A549 (cell line): ENCODE results near the gene SGCD. TPM values are rescaled to one million over a fixed set of nuclear protein-coding genes. Genes with fewer than 3 reads are reported as not detected.

Experiments
- ATAC-seq, 2 experiments: fragments of 200-7000 bp in 1 of 2; fragments of >200 bp in 1 of 2; cut with Nextera tagmentation in 1 of 2; cut with Tn5 transposase in 1 of 2; 3 replicates each; pipeline versions ENCODE4 v1.8.0 to v1.9.1; 2018 to 2020; ENCODE audit warnings: mild to moderate bottlenecking in 1 of 2, moderate library complexity in 1 of 2
- CTCF ChIA-PET: fragments of 300-600 bp; sonication (Branson Sonifier 250); formaldehyde crosslinking; extraction: SDS; loops from one replicate; lab custom pipeline; 2021; ENCODE audit warnings: antibody characterized with exemption, inconsistent platforms; lab: Yijun Ruan, JAX
- POLR2A ChIA-PET: fragments of 350-600 bp; formaldehyde crosslinking; extraction: SDS; loops from one replicate; lab custom pipeline; 2021; ENCODE audit warnings: antibody characterized with exemption, inconsistent platforms; lab: Yijun Ruan, JAX
- DNase-seq, 2 experiments: peaks; one replicate each; pipeline versions ENCODE4 v3.0.0 to v3.0.0-alpha.2; 2011 to 2016; ENCODE audit warnings: low read depth in 1 of 2, low spot score in 1 of 2
- FAIRE-seq: peaks from 2 replicates; lab custom pipeline; 2011; peaks lifted over from hg19 to GRCh38; lab: Jason Lieb, UNC
- H3K27ac ChIP-seq, 2 experiments: fragments of >200 bp; sonication (Bioruptor Twin); formaldehyde crosslinking; 3 replicates each; pipeline ENCODE4 v1.5.1; 2016 to 2017
- H3K4me1 ChIP-seq: fragments of >200 bp; sonication (Bioruptor Twin); formaldehyde crosslinking; 3 replicates; pipeline ENCODE4 v1.6.1; 2016
- H3K4me2 ChIP-seq: fragments of >200 bp; sonication (Bioruptor Twin); formaldehyde crosslinking; 3 replicates; pipeline ENCODE4 v1.6.1; 2016
- H3K4me3 ChIP-seq: fragments of >200 bp; sonication (Bioruptor Twin); formaldehyde crosslinking; 3 replicates; pipeline ENCODE4 v1.5.1; 2016
- H3K9me3 ChIP-seq: fragments of >200 bp; sonication (Bioruptor Twin); formaldehyde crosslinking; 3 replicates; pipeline ENCODE4 v1.6.1; 2016
- CBX2 ChIP-seq: fragments of 200-600 bp; sonication (generic); IDR thresholded peaks from 2 replicates; pipeline ENCODE4 v1.6.1; 2016; ENCODE audit warnings: low read depth, mild to moderate bottlenecking, borderline replicate concordance
- FOSB ChIP-seq: fragments of 250-450 bp; sonication (Bioruptor Pico); IDR thresholded peaks from 2 replicates; pipeline ENCODE4 v1.5.0; 2020; ENCODE audit warnings: mild to moderate bottlenecking, moderate library complexity
- FOXS1 ChIP-seq: fragments of 250-450 bp; sonication (Bioruptor Pico); IDR thresholded peaks from 2 replicates; pipeline ENCODE4 v1.5.0; 2020; ENCODE audit warnings: mild to moderate bottlenecking, moderate library complexity
- GATA3 ChIP-seq: IDR thresholded peaks from 2 replicates; pipeline ENCODE4 v1.6.1; 2012; ENCODE audit warnings: borderline replicate concordance
- HOXB13 ChIP-seq: fragments of 250-450 bp; sonication (Bioruptor Pico); IDR thresholded peaks from 2 replicates; pipeline ENCODE4 v1.5.0; 2020; ENCODE audit warnings: low read depth, mild to moderate bottlenecking, moderate library complexity
- KDM1A ChIP-seq: fragments of 200-600 bp; sonication (generic); IDR thresholded peaks from 2 replicates; pipeline ENCODE4 v1.6.1; 2016; ENCODE audit warnings: low read depth, mild to moderate bottlenecking
- NPAS2 ChIP-seq: fragments of 250-450 bp; sonication (Bioruptor Pico); IDR thresholded peaks from 2 replicates; pipeline ENCODE4 v1.8.0; 2022; ENCODE audit warnings: mild to moderate bottlenecking, moderate library complexity, borderline replicate concordance
- POLR2AphosphoS2 ChIP-seq: conservative IDR thresholded peaks from 2 replicates; pipeline ENCODE4 v1.6.1; 2012; ENCODE audit warnings: low read length, improper control_type of control experiment, inconsistent platforms
- RAD21 ChIP-seq, 2 experiments: fragments of >200 bp in 1 of 2; sonication (Bioruptor Twin) in 1 of 2; formaldehyde crosslinking in 1 of 2; IDR thresholded peaks in 1 of 2; conservative IDR thresholded peaks in 1 of 2; 2 replicates in 1 of 2; 3 replicates in 1 of 2; pipeline ENCODE4 v1.6.1; 2012 to 2018; ENCODE audit warnings: inconsistent platforms in 1 of 2
- RARB ChIP-seq: fragments of 250-450 bp; sonication (Bioruptor Pico); IDR thresholded peaks from 2 replicates; pipeline ENCODE4 v1.8.0; 2021; ENCODE audit warnings: mild to moderate bottlenecking, moderate library complexity
- RNF2 ChIP-seq: fragments of 200-600 bp; sonication (generic); IDR thresholded peaks from 2 replicates; pipeline ENCODE4 v1.6.1; 2016; ENCODE audit warnings: low read depth, mild to moderate bottlenecking, antibody characterized with exemption, moderate library complexity, borderline replicate concordance
- ZC3H11A ChIP-seq: fragments of 450-650 bp; IDR thresholded peaks from 2 replicates; pipeline ENCODE4 v1.6.1; 2014; ENCODE audit warnings: antibody characterized with exemption, mild to moderate bottlenecking
- WGBS: methylation state at CpG from one replicate; pipeline ENCODE4 v1.1.6; 2017; ENCODE audit errors: missing lambda C conversion rate; 5-methylcytosine and 5-hydroxymethylcytosine counted together
- polyA plus RNA-seq, 4 experiments: library from polyadenylated mRNA; depleted of rRNA in 3 of 4; stranded (reverse); fragments of >200 nt; fragmentation: RNase III in 1 of 4; extraction: RNeasy Plus Mini Kit Qiagen cat#74134 plus additional on column Dnase treatment in 1 of 4; gene quantifications; 2 replicates in 3 of 4; 3 replicates in 1 of 4; pipeline ENCODE4 v1.2.3, GENCODE V29; 2011 to 2017
- TF ChIP-seq, protein P1 (sequence below): IDR thresholded peaks from 2 replicates; pipeline ENCODE4 v1.6.1; 2012
- TF ChIP-seq, protein P2 (sequence below): fragments of 200-600 bp; sonication (generic); IDR thresholded peaks from 2 replicates; pipeline ENCODE4 v1.6.1; 2016; ENCODE audit warnings: antibody characterized with exemption, mild to moderate bottlenecking, moderate library complexity
- TF ChIP-seq, protein P3 (sequence below): fragments of >200 bp; sonication (Bioruptor Twin); formaldehyde crosslinking; IDR thresholded peaks from 3 replicates; pipeline ENCODE4 v1.6.1; 2016
- TF ChIP-seq, protein P4 (sequence below): fragments of 450-650 bp; IDR thresholded peaks from 2 replicates; pipeline ENCODE4 v1.6.1; 2014; ENCODE audit warnings: antibody characterized with exemption
- TF ChIP-seq, protein P5 (sequence below): fragments of 250-450 bp; sonication (Bioruptor Pico); IDR thresholded peaks from 2 replicates; pipeline ENCODE4 v1.5.0; 2020; ENCODE audit warnings: low read depth, mild to moderate bottlenecking, moderate library complexity

The SGCD gene
- polyA plus RNA-seq, 2 of the 4 experiments (the other 2 are of a cell fraction), result 7.6 to 10.6 TPM

DNA sequence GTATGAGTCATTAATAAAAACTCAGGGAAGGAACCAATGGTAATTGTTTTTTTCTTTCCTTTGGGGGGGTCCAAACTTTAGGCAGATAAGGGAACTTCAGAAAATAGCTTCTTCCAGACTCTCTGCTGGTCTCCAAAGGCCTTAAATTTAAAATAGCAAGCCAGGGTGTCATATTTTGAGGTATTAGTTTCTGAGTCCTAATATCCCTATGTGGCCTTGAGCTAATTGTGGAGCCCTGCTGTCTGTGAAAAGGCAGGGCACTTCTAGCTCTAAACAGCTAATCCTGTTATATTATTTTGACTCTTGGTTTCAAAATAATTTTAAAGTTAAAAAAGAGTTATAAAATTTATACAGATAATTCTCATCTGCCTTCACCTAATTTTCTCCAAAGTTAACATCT is 327.5 kb downstream of the SGCD start:
- ChIA-PET CTCF (no interaction called here), POLR2A (no interaction called here)
- Histone ChIP-seq H3K4me1 (no peaks in the 10 kb centered on the region), H3K4me3 (no peak overlapping the region), H3K27ac (no peak overlapping the region), H3K4me2 (no peak overlapping the region), H3K9me3 (no peaks in the 10 kb centered on the region)
- ATAC-seq (no peak), FAIRE-seq (no peak), DNase-seq (no peak)
- no peak for TF ChIP-seq FOXS1 (CRISPR knock-in tag)
- TF ChIP-seq, protein P1, sequence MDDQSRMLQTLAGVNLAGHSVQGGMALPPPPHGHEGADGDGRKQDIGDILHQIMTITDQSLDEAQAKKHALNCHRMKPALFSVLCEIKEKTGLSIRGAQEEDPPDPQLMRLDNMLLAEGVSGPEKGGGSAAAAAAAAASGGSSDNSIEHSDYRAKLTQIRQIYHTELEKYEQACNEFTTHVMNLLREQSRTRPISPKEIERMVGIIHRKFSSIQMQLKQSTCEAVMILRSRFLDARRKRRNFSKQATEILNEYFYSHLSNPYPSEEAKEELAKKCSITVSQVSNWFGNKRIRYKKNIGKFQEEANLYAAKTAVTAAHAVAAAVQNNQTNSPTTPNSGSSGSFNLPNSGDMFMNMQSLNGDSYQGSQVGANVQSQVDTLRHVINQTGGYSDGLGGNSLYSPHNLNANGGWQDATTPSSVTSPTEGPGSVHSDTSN, result no peak
- TF ChIP-seq FOSB (CRISPR knock-in tag), result no peak
- TF ChIP-seq, protein P2, sequence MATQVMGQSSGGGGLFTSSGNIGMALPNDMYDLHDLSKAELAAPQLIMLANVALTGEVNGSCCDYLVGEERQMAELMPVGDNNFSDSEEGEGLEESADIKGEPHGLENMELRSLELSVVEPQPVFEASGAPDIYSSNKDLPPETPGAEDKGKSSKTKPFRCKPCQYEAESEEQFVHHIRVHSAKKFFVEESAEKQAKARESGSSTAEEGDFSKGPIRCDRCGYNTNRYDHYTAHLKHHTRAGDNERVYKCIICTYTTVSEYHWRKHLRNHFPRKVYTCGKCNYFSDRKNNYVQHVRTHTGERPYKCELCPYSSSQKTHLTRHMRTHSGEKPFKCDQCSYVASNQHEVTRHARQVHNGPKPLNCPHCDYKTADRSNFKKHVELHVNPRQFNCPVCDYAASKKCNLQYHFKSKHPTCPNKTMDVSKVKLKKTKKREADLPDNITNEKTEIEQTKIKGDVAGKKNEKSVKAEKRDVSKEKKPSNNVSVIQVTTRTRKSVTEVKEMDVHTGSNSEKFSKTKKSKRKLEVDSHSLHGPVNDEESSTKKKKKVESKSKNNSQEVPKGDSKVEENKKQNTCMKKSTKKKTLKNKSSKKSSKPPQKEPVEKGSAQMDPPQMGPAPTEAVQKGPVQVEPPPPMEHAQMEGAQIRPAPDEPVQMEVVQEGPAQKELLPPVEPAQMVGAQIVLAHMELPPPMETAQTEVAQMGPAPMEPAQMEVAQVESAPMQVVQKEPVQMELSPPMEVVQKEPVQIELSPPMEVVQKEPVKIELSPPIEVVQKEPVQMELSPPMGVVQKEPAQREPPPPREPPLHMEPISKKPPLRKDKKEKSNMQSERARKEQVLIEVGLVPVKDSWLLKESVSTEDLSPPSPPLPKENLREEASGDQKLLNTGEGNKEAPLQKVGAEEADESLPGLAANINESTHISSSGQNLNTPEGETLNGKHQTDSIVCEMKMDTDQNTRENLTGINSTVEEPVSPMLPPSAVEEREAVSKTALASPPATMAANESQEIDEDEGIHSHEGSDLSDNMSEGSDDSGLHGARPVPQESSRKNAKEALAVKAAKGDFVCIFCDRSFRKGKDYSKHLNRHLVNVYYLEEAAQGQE, result no peak
- no peak for TF ChIP-seq RAD21 (conservative IDR thresholded peaks at IDR 0.05 in 1 of 2, IDR thresholded peaks at IDR 0.05 in 1 of 2)
- no peak for TF ChIP-seq GATA3

DNA sequence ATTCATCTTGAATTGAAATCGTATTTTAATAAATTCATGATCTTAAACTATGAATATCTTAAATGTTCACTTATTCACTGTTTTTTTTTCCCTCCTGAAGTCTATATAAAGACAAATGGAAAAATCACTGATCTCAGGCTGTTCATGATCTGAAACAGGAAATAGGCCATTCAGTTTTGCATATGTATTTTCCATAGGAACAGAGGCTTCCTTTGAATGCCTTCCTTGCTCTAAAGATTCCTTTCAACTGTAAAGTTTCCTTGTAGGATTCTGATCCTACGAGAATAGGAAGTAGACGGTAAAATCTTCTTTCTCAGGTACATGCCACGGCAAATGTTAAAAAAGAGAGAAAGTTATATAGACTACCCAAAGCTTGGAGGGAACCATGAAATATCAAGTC is 328.8 kb downstream of the SGCD start:
- ChIA-PET POLR2A (no interaction called here), CTCF (no interaction called here)
- ATAC-seq (no peak), DNase-seq (no peak), FAIRE-seq (no peak)
- TF ChIP-seq, protein P3, sequence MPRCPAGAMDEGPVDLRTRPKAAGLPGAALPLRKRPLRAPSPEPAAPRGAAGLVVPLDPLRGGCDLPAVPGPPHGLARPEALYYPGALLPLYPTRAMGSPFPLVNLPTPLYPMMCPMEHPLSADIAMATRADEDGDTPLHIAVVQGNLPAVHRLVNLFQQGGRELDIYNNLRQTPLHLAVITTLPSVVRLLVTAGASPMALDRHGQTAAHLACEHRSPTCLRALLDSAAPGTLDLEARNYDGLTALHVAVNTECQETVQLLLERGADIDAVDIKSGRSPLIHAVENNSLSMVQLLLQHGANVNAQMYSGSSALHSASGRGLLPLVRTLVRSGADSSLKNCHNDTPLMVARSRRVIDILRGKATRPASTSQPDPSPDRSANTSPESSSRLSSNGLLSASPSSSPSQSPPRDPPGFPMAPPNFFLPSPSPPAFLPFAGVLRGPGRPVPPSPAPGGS, result no peak
- TF ChIP-seq POLR2AphosphoS2 (no peak), RNF2 (no peak), ZC3H11A (no peak), CBX2 (no peak), RARB (CRISPR knock-in tag) (no peak), NPAS2 (CRISPR knock-in tag) (no peak), GATA3 (no peak), KDM1A (no peak), HOXB13 (CRISPR knock-in tag) (no peak)
- TF ChIP-seq, protein P4, sequence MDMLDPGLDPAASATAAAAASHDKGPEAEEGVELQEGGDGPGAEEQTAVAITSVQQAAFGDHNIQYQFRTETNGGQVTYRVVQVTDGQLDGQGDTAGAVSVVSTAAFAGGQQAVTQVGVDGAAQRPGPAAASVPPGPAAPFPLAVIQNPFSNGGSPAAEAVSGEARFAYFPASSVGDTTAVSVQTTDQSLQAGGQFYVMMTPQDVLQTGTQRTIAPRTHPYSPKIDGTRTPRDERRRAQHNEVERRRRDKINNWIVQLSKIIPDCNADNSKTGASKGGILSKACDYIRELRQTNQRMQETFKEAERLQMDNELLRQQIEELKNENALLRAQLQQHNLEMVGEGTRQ, result no peak
- TF ChIP-seq, protein P5, sequence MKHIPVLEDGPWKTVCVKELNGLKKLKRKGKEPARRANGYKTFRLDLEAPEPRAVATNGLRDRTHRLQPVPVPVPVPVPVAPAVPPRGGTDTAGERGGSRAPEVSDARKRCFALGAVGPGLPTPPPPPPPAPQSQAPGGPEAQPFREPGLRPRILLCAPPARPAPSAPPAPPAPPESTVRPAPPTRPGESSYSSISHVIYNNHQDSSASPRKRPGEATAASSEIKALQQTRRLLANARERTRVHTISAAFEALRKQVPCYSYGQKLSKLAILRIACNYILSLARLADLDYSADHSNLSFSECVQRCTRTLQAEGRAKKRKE (CRISPR knock-in tag), result no peak
- Histone ChIP-seq H3K4me2 (no peak overlapping the region), H3K4me3 (no peak overlapping the region), H3K4me1 (no peaks in the 10 kb centered on the region), H3K9me3 (no peaks in the 10 kb centered on the region), H3K27ac (no peak overlapping the region)
- WGBS, result 82% methylated on average over 4 of the region's 4 CpGs
